OCI-LY3 (cell line): ENCODE data around the gene MSI2.

Experiments
- H2AFZ ChIP-seq: fragments of 200-600, 300-600 bp; shearing (Covaris generic); 2 replicates; pipeline ENCODE4 v1.6.0; 2014; ENCODE audit warnings: antibody characterized with exemption, low read depth, low read length
- H3K27ac ChIP-seq: fragments of 200-600, 300-600 bp; sonication (generic); 2 replicates; pipeline ENCODE4 v1.5.1; 2014; ENCODE audit warnings: mild to moderate bottlenecking, low read length, moderate library complexity, mixed read lengths
- H3K27me3 ChIP-seq: fragments of 200-600, 300-600 bp; sonication (generic); 2 replicates; pipeline ENCODE4 v1.6.1; 2014; ENCODE audit warnings: low read depth, low read length, mixed read lengths
- H3K36me3 ChIP-seq: fragments of 200-600, 300-600 bp; sonication (generic); replicated peaks from 2 replicates; pipeline ENCODE3; 2014; ENCODE audit warnings: low read depth, low read length, mixed read lengths
- H3K4me1 ChIP-seq: fragments of 300-600, 200-600 bp; sonication (generic); 2 replicates; pipeline ENCODE4 v1.6.1; 2014; ENCODE audit warnings: low read length, mixed read lengths
- H3K4me2 ChIP-seq: fragments of 200-600, 300-600 bp; sonication (generic); 2 replicates; pipeline ENCODE4 v1.6.1; 2014; ENCODE audit warnings: low read length, mixed read lengths
- H3K4me3 ChIP-seq: fragments of 300-600, 200-600 bp; sonication (generic); 2 replicates; pipeline ENCODE4 v1.5.1; 2014; ENCODE audit warnings: antibody characterized with exemption, mild to moderate bottlenecking, low read length, moderate library complexity
- H3K79me2 ChIP-seq: fragments of 300-600, 200-600 bp; shearing (Covaris generic); 2 replicates; pipeline ENCODE4 v1.6.1; 2014; ENCODE audit warnings: mild to moderate bottlenecking, low read length, mixed read lengths
- H3K9ac ChIP-seq: fragments of 300-600, 200-600 bp; shearing (Covaris generic); 2 replicates; pipeline ENCODE4 v1.6.0; 2014; ENCODE audit warnings: mild to moderate bottlenecking, low read length, moderate library complexity
- H3K9me3 ChIP-seq: fragments of 200-600, 300-600 bp; shearing (Covaris generic); 2 replicates; pipeline ENCODE4 v1.6.1; 2014; ENCODE audit warnings: low read length, mixed read lengths; ENCODE audit not compliant: insufficient read depth
- H4K20me1 ChIP-seq: fragments of 200-600, 300-600 bp; sonication (generic); 2 replicates; pipeline ENCODE4 v1.6.1; 2016; ENCODE audit warnings: low read length, mixed read lengths; ENCODE audit not compliant: insufficient read depth
- CTCF ChIP-seq: fragments of 200-600, 300-600 bp; sonication (generic); IDR thresholded peaks from 2 replicates; pipeline ENCODE4 v1.5.1; 2014; ENCODE audit warnings: antibody characterized with exemption, low read length, low read depth
- EZH2phosphoT487 ChIP-seq: fragments of 200-600 bp; shearing (Covaris generic); IDR thresholded peaks from 2 replicates; pipeline ENCODE4 v1.6.1; 2018; ENCODE audit warnings: antibody characterized with exemption, mixed run types, low read depth

The MSI2 gene

GRCh38 chr17:57210972-57211411, 45.3 kb upstream of the MSI2 start:
- H3K4me2 ChIP-seq = no peak overlapping the region
- no peaks in the 10 kb centered on the region for H3K4me1 ChIP-seq
- no peaks in the 10 kb centered on the region for H3K36me3 ChIP-seq
- TF ChIP-seq EZH2phosphoT487 = no peak
- TF ChIP-seq CTCF = no peak
- no peak overlapping the region for H2AFZ ChIP-seq
- no peak overlapping the region for H3K27ac ChIP-seq
- no peak overlapping the region for H3K4me3 ChIP-seq
- H3K79me2 ChIP-seq = no peaks in the 10 kb centered on the region
- no peak overlapping the region for H3K9ac ChIP-seq
- peaks cover 13% of the 10 kb centered on the region for H3K9me3 ChIP-seq
- no peaks in the 10 kb centered on the region for H4K20me1 ChIP-seq
- 0 out of 2 replicates have a peak, but pooled peaks cover 5% of the 10 kb centered on the region for H3K27me3 ChIP-seq

GRCh38 chr17:57211543-57211942, 44.8 kb upstream of the MSI2 start:
- no peak overlapping the region for H3K4me2 ChIP-seq
- peaks cover 13% of the 10 kb centered on the region for H3K9me3 ChIP-seq
- no peak overlapping the region for H3K9ac ChIP-seq
- TF ChIP-seq EZH2phosphoT487 = no peak
- TF ChIP-seq CTCF = no peak
- no peaks in the 10 kb centered on the region for H3K79me2 ChIP-seq
- no peaks in the 10 kb centered on the region for H4K20me1 ChIP-seq
- H3K4me3 ChIP-seq = no peak overlapping the region
- H2AFZ ChIP-seq = no peak overlapping the region
- H3K36me3 ChIP-seq = no peaks in the 10 kb centered on the region
- no peak overlapping the region for H3K27ac ChIP-seq
- 0 out of 2 replicates have a peak, but pooled peaks cover 5% of the 10 kb centered on the region for H3K27me3 ChIP-seq
- no peaks in the 10 kb centered on the region for H3K4me1 ChIP-seq

- no peak overlapping the region for H3K4me3 ChIP-seq
- peaks cover under 1% of the 10 kb centered on the region; the same call in 1 of the 2 replicates for H3K9me3 ChIP-seq
- H3K4me2 ChIP-seq = no peak overlapping the region
- no peak for TF ChIP-seq EZH2phosphoT487
- TF ChIP-seq CTCF = no peak
- H3K36me3 ChIP-seq = no peaks in the 10 kb centered on the region
- H2AFZ ChIP-seq = no peak overlapping the region
- H3K27ac ChIP-seq = no peak overlapping the region
- H4K20me1 ChIP-seq = no peaks in the 10 kb centered on the region
- no peaks in the 10 kb centered on the region for H3K4me1 ChIP-seq
- H3K9ac ChIP-seq = no peak overlapping the region
- 0 out of 2 replicates have a peak, but pooled peaks cover 5% of the 10 kb centered on the region for H3K27me3 ChIP-seq
- H3K79me2 ChIP-seq = no peaks in the 10 kb centered on the region
Observed at GRCh38 chr17:57213180-57213825, 43.0 kb upstream of the MSI2 start.

- Histone ChIP-seq H3K4me1 (no peaks in the 10 kb centered on the region), H3K9me3 (no peaks in the 10 kb centered on the region), H3K4me2 (no peak overlapping the region), H4K20me1 (no peaks in the 10 kb centered on the region), H3K27me3 (0 out of 2 replicates have a peak, but pooled peaks cover 5% of the 10 kb centered on the region), H3K4me3 (no peak overlapping the region), H3K27ac (no peak overlapping the region), H2AFZ (no peak overlapping the region), H3K9ac (no peak overlapping the region), H3K36me3 (no peaks in the 10 kb centered on the region), H3K79me2 (no peaks in the 10 kb centered on the region)
- no peak for TF ChIP-seq CTCF
- no peak for TF ChIP-seq EZH2phosphoT487
Observed at GRCh38 chr17:57215317-57215716, 41.0 kb upstream of the MSI2 start.
